Measurements from ENCODE around the gene DHX40.
A peak's percentile ranks its signal among the peaks of the same experiment; 100 is the strongest.
"Not testable (repeated sequence)": the region's sequence is repeated elsewhere in the genome, so short reads cannot be mapped to it uniquely, and the experiment has no call there.

The DHX40 gene

DNA sequence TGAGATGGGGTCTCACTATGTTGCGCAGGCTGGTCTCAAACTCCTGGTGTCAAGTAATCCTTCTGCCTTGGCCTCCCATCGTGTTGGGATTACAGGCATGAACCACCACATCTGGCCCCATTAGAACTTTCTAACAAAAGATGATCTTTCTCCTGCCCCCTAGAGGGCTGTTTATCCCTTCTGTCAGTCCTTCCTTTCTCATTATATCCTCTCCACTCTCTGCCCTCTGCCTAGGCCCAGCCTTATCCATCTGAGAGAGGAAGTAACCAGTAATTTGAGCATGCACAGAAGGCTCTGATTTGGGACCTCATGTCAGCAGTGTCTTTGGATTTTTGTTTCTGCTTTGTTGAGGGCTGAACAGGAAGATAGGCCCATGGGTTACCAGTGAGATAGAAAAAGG lies 4.4 kb upstream of the DHX40 start:
- no peak for DNase-seq (ENCODE audit: low read depth)

DNA sequence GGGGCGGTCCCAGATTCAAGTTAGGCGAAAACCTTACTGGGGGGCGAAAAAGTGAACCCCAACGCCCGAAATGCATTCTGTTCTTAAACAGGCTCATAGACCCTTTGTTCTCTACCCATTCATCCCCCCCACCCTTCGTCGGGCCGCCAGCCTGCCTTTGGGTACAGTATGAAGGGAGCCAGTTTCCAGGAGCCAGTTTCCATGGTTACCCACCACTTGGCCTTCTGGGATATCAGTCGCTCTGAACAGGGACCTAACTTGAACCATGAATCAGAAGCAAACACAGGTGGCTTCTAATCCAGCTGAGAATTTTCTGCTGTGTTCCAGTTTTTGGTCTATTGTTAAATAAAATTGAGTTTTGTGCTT lies 532 bp downstream of the DHX40 start:
- DNase-seq (ENCODE audit: low read depth): peak; percentile 17

DNA sequence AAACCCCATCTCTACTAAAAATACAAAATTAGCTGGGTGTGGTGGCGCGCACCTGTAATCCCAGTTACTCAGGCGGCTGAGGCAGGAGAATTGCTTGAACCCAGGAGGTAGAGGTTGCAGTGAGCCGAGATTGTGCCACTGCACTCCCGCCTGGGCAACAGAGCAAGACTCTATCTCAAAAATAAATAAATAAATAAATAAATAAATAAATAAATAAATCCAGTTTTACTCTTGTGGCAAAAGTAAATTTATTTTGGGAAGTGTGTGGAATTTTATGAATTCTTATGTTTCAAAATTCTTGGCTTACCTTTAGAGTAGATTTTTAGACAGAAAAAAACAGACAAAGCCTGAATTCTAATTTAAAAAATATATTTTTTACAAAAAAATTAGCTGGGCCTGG lies 3.7 kb downstream of the DHX40 start:
- DNase-seq (ENCODE audit: low read depth): not testable (repeated sequence)

DNA sequence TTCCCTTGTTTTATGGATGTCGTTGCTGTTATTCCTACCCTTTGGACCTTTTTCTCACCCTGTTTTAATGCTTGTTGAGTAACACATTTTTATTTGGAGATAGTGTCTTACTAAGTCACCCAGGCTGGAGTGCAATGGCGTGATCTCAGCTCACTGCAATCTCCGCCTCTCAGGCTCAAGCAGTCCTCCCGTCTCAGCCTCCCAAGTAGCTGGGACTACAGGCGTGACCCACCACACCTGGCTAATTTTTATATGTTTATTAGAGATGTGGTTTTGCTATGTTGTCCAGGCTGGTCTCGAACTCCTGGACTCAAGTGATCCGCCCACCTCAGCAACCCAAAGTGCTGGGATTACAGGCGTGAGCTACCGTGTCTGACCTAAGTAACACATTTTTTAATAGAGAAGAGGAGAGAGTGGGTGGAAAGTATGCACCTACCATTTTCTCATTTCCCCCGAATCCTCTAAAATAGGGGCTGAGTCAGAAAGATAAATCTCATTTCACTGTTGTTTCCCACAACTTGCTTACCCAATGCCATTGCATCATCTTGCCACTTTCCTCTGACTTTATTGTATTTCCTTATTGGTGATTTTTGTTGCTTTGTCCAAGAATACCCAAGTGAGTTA lies 7.0 kb downstream of the DHX40 start:
- DNase-seq (ENCODE audit: low read depth): no peak

DNA sequence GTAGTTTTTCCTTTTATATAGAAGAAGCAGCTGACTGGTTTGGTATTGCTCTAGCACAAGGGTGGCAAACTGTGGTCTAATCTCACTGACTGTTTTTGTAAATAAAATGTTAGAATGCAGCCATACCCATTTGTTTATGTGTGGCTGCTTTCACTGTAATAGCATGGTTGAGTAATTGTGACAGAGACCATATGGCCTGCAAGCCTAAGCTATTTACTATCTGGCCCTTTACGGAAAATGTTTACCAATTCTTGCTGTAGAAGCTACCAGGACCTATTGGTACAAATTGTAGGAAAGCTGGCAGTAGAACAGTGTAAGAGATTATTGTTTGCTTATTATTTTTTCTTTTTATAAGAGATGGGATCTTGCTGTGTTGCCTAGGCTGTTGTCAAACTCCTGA lies 18.8 kb downstream of the DHX40 start:
- not testable (repeated sequence) for DNase-seq (ENCODE audit: low read depth)

DNA sequence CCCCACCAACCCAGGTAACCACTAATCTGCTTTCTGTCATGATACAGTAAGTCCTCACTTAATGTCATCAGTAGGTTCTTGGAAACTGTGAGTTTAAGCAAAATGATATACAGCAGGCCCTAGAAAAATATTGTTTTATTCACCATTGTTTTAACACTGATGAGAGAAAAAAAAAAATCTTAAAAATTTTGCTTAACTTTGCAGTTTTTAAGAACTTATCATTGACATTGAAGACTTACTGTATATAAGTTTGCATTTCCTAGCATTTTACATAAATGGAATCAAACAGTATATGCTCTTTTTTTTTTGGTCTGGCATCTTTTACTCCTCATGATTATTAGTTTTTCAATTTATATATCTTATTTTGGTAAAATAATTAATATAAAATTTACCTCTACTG lies 34.8 kb downstream of the DHX40 start:
- DNase-seq (ENCODE audit: low read depth): no peak

DNA sequence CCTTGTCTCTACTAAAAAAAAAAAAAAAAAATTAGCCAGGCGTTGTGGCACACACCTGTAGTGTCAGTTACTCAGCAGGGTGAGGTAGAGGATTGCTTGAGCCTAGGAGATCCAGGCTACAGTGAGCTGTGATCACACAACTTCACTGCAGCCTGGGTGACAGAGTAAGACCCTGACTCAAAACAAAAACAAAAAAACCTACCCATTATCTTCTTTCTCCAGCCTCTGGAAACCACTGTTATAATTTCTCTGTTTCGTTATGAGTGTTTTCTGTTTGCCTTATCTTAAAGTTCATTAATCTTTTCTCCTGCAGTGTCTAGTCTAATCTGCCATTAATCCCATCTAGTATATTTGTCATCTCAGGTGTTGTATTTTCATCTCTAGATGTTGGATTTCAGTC lies 35.7 kb downstream of the DHX40 start:
- no peak for DNase-seq (ENCODE audit: low read depth)

DNA sequence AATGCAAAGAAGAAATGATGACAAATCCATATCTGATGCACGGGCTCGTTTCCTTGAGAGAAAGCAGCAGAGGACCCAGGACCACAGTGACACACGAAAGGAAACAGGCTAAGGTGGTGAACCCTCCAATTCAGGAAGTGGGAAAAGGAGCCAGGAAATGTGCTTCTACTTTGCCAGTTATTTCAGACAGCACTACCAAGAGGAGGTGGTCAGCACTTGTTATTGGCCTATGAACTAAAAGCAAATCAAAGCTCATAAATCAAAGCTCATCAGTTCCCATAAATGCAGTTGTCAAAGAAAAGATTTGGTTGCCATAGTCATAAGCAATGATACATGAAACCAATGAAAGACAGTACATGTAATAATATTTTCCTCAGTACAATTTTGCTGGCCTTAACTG lies 41.7 kb downstream of the DHX40 start:
- no peak for DNase-seq (ENCODE audit: low read depth)

DNA sequence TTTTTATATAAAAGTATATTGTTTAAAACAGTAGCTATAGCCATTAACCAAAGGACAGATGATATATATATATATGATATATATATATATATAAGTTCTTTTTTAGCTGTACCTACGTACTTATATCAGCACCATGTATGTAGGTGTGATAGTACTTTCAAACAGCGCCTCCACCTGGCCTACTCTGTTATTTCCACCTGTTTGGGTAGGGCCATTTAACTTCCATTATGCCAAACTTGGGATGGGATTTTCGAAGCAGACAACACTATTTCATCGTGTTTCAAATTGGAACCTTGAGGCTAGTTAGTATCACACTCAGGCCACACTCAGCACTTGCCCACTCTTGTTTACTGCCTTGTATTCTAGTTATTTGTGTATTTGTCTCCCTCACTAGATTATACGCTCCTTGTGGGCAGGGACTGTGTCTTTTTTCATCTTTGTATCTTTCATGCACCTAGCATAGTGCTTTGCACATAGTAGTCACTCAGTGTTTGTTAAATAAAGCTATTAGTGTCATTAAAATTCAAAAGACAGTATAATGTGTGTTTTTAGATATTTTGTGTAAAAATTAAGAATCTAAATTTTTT lies 42.5 kb downstream of the DHX40 start:
- no peak for DNase-seq (ENCODE audit: low read depth)

DNA sequence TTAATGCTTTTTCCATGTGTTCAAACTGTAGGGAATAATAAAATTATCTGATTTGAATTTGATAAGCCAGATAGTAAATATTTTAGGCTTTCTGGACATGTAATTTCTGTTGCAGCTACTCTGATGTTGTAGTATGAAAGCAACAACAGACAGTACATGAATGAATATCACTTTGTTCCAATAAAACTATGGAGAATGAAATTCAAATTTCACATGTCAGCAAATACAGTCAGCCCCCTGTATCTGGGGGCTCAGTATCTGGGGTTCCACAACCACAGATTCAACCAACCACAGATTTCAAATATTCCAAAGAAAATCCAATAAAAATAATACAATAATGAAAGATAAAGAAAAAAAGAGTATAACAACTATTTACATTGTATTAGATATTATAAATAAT lies 46.1 kb downstream of the DHX40 start:
- no peak for DNase-seq (ENCODE audit: low read depth)

DNA sequence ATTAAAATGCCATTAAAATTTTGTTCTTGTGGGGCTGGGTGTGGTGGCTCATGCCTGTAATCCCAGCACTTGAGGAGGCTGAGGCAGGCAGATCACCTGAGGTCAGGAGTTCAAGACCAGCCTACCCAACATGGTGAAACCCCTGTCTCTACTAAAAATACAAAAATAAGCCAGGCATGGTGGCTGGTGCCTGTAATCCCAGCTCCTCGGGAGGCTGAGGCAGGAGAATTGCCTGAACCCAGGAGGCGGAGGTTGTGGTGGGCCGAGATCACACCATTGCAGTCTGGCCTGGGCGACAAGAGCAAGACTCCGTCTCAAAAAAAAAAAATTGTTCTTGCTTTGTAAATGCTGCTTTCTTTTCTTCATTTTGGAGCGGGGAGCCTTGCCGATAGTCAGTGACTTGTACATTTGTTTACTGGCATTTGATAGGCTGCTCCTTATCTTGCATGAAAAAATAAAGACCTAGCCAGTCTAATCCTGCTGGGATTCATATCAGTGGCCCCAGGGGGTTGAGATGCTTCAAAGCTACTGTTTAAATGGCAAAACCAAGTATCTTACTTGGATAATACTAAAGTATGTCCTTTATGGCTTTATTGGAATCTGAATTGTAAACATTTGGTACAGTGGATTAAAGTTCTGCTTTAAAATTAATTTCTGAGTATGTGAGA lies 51.0 kb downstream of the DHX40 start:
- DNase-seq (ENCODE audit: low read depth): no peak

DNA sequence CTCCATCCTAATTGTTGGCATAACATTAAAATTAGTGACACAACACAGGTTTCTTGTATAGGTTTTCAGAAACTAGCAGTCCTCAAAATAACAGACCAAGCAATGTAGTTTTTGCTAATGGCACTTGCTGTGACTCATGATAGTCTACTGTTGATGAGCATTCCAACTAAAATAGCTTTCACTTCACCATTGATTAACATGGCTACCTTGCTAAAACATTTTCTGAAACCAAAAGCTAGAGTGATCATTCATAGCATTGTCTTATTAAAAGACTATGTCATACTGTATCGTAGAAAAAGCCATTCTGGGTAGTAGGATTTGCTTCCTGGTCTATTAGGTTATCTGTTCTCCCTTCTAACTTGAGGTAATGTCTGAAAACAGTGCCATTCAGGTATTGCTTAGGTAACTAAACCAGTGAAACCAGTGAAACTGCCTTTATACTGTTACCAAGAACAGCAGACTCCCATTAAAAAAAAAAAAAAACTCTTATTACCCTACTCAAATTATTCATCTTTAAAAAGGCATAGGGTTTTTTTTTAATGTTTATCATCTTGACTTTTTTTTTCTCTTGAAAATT lies 51.8 kb downstream of the DHX40 start:
- no peak for DNase-seq (ENCODE audit: low read depth)

DNA sequence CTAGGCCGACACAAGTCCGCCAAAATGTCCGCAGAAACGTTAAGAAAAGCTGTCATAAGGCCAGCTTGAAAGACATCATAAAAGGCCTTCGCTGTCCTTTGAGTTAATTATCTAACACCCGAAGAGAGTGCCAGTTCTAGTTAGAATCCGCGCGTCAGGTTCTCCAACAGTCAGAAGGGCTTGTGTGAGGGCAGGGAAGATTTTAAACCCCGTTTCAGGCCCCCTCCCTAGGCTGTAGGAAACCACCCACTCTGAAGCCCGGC lies 53.6 kb downstream of the DHX40 start:
- no peak for DNase-seq (ENCODE audit: low read depth)

DNA sequence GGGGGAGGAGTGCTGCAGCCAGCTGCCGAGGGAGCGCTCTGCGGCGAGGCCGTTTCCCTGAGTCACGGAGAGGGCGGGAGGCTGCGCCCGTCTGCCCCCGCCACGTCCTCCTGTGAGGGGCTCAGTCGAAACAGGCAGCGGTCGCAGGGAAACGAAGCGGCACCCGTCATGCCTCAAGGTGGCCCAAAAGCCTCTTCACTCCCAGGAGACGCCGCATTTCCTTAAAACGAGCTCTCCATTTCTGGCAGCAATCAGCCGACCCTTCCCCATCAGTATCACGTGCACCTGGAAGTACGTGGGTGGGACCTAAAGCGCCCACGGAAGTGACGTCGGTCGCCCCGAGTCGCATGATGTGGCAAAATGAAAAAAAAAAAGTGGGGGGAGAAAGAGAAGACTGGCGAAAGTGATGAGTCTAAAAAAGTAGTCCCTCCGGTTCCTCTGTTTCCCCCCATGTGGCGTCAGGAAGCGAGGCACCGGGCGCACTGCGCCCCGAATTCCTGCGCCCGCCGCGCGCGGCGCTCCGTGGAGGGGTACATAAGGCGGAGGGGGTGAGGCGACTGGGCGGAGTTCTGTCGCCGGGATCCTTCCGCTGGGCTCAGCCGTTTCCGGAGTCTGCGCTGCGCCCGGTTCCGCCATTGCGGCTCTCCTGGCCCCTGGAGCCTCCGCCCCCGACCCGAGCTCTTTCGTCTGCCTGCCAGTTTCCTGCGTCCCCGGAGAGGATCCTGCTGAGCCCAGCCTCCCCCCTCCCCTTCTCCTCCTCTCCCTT lies 54.1 kb downstream of the DHX40 start, which contains the start of gene CLTC:
Gene CLTC, plus strand, starts transcription at position 598 of the 766 bp plus-strand sequence. CDS start 237 bp downstream, outside the sequence.
- DNase-seq (ENCODE audit: low read depth): peak; percentile 90

DNA sequence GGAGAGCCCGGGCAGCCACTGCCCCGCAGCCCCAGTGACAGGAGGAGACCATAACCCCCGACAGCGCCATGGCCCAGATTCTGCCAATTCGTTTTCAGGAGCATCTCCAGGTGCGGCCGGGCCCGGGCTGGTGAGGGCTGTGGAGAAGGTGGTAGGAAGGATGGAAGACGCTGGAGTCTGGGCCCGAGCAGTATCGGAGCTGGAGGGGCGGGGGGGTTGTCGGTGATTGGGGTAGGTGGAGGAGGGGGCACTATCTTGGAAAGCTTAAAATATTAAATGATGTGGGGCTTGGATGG lies 54.6 kb downstream of the DHX40 start:
- DNase-seq (ENCODE audit: low read depth): no peak

DNA sequence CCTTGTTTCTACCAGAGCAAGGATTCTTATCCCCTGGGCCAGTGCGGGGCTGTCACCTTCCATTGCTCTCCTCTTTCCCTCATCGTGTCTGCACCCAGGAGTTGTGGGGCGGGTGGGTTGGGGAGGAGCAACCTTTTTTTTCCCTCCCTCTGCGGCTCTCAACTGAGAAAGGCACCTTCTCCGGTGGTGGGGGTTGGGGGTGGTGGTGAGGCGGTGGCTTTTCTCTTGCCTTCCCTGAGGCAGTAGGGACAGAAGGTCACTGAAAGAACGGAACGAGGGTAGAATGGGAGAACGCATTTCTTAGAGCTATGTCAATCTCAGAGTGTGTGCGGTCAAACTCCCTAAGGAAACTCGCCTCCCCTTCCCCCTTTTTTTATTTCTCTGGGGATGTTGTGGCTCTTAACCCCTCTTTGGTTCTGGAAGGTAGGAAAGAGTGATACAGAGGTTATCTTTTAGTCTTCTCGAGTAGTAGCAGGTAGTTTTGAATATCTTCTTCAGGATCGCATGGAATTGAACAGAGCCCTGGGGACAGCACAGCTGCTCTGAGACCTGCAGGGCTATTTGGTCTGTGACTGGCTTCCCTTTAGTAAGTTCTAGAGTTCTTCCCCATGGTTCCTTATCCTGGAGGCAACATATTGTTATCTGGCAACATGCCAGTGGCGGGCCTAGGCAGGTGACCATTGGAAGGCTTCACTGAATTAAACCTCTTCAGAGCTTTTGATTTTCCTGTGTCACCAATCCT lies 55.3 kb downstream of the DHX40 start:
- DNase-seq (ENCODE audit: low read depth): peak; percentile 37

DNA sequence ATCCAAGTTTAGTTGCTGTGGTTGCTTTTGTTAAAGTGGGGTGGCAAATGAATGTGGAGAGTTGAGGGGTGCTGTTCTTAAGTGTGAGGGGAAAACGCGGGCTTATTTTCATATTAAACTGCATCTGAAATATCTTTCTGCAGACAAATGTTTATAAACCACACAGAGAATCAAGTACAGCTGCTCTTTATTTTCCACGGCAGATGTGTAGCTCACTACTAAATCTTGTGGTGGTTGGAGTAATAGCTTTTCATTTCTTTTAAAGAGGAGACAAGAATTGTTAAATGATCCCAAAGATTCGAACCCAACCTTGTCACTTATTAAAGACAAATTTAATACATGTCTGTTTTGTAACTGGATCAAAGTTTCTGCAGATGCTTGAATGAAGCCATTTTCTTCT lies 56.4 kb downstream of the DHX40 start:
- no peak for DNase-seq (ENCODE audit: low read depth)

DNA sequence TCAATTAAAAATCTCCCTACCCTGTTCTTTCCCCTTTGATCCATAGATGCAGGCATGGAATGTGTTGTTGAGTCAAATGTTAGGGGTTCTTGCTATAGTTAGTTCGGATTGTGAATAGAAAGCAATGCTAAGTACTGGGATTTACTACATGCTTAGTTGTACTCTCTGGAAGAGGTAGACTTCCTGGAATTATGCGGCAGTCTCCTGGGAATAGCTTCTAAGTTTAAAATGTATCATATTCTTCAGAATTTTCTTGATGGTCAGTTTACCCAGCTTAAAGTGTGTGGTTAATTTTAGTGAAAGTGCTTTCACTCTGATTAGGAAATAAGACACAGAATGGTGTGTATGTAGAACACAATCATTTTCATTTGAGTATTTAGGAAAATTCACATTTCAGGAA lies 57.7 kb downstream of the DHX40 start:
- DNase-seq (ENCODE audit: low read depth): no peak

DNA sequence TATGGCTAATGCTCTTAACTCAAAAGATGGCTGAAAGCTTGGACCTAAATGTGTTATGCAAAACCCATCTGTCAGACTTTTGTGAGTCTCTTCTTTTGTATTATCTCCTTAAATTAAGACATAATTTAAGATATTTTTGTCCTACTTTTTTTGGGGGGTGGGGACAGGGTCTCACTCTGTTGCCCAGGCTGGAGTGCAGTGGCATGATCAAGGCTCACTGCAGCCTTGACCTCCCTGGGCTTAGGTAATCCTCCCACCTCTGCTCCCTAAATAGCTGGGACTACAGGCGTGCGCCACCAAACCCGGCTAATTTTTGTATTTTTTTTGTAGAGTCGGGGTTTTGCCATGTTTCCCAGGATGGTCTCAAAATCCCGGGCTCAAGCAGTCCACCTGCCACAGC lies 61.3 kb downstream of the DHX40 start:
- DNase-seq (ENCODE audit: low read depth): no peak

DNA sequence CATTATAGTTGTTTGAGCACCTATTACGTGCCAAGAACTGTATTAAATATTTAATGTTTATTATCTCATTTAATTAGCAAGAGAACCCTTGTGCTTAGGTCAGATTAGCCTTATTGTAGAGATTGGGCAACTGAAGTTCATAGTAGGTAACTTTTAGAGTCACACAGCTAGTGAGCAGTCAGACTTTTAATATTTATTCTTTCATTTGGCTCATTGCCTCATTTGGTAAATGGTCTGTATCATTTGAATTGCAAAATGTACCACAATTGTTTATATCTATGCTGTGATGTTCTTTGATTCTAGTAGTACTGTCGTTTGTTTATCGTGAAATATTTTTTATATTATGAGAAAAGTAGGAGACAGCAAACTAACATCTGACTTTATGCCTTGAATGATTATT lies 61.9 kb downstream of the DHX40 start:
- no peak for DNase-seq (ENCODE audit: low read depth)

DNA sequence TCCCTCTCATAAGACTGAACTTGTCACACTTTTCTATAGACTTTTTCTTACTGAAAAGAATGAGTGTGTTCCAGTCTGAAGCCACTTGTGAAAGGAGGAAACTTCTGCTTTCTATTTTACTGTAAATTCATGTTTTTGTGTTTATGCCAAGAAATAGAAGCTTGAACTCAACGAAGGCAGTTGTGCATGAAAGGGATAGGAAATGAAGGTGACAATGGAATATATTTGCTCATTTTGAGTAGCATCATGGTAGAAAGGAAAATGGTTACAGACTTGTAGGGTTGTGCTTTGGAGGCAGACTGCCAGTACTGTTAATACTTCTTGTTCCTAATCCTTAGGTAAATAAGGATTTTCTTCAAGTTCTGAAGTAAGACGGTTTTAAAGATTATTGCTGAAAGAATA lies 62.4 kb downstream of the DHX40 start:
- no peak for DNase-seq (ENCODE audit: low read depth)

DNA sequence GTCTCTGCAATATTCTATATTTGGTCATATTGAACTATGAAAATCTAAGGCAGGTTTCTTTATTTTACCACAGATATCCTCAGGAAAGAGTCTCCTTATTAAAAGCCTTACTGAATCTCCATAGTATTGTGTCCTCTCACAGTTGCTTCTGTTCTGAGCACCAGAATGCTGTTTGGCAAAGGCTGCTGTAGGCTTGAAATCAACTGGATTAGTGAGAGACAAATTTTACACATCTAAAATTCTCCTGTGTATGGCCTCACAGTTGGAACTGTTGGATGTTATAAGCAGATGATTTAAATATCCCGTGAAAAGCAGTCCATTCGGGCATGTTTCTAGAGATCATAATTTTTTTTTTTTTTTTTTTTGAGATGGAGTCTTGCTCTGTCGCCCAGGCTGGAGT lies 63.8 kb downstream of the DHX40 start:
- no peak for DNase-seq (ENCODE audit: low read depth)
